Measurements from ENCODE around the gene AKAP7.

GRCh38 chr6:131163886-131164285 is 28.6 kb downstream of the AKAP7 start:
- TF ChIP-seq, protein P1, sequence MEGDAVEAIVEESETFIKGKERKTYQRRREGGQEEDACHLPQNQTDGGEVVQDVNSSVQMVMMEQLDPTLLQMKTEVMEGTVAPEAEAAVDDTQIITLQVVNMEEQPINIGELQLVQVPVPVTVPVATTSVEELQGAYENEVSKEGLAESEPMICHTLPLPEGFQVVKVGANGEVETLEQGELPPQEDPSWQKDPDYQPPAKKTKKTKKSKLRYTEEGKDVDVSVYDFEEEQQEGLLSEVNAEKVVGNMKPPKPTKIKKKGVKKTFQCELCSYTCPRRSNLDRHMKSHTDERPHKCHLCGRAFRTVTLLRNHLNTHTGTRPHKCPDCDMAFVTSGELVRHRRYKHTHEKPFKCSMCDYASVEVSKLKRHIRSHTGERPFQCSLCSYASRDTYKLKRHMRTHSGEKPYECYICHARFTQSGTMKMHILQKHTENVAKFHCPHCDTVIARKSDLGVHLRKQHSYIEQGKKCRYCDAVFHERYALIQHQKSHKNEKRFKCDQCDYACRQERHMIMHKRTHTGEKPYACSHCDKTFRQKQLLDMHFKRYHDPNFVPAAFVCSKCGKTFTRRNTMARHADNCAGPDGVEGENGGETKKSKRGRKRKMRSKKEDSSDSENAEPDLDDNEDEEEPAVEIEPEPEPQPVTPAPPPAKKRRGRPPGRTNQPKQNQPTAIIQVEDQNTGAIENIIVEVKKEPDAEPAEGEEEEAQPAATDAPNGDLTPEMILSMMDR (IDR thresholded peaks at IDR 0.05; ENCODE audit: extremely low read depth in 1 of 2, insufficient read depth in 1 of 2, low read depth in 1 of 2, low read length in 2 of 2): no peak
- no peak for TF ChIP-seq MYC (IDR thresholded peaks at IDR 0.05; ENCODE audit: low read depth, low read length)
- TF ChIP-seq POLR2A (IDR thresholded peaks at IDR 0.05; ENCODE audit: low read depth, low read length): no peak
- no peak for TF ChIP-seq POLR2AphosphoS5 (IDR thresholded peaks at IDR 0.05; ENCODE audit: insufficient read depth, low read depth, low read length)
- TF ChIP-seq EZH2 (IDR thresholded peaks at IDR 0.05; ENCODE audit: borderline replicate concordance, low read depth, low read length, severe bottlenecking): no peak
- no peak for TF ChIP-seq FOS (IDR thresholded peaks at IDR 0.05; ENCODE audit: borderline replicate concordance, insufficient read depth, low read length)
- TF ChIP-seq, protein P2, sequence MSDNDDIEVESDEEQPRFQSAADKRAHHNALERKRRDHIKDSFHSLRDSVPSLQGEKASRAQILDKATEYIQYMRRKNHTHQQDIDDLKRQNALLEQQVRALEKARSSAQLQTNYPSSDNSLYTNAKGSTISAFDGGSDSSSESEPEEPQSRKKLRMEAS (IDR thresholded peaks at IDR 0.05; ENCODE audit: insufficient read depth, insufficient read length): no peak
- no peak for TF ChIP-seq JUN (IDR thresholded peaks at IDR 0.05; ENCODE audit: borderline replicate concordance, insufficient read depth, insufficient read length, low read depth)
